Measurements from ENCODE around the gene CCR7.

CCR7 gene

GRCh38 chr17:40600486-40601046, 35.3 kb upstream of the CCR7 start:
- no peak overlapping the region for H2AFZ ChIP-seq (ENCODE audit: low read length)
- no peaks in the 10 kb centered on the region for H3K27me3 ChIP-seq (replicated peaks; ENCODE audit: insufficient read depth, low read length)
- no peak overlapping the region for H3K27ac ChIP-seq (ENCODE audit: low read length)

GRCh38 chr17:40599468-40599763, 34.1 kb upstream of the CCR7 start:
- DNase-seq, result no peak
- Histone ChIP-seq H3K27ac (ENCODE audit: low read length) (peak overlapping the region; percentile 46; the same call in 1 of the 2 replicates), H3K79me2 (ENCODE audit: low read length) (no peaks in the 10 kb centered on the region), H3K4me1 (ENCODE audit: low read length) (peaks cover 18% of the 10 kb centered on the region), H2AFZ (ENCODE audit: low read length) (peak overlapping the region; percentile 45; the same call in 1 of the 2 replicates), H3K4me2 (ENCODE audit: low read depth, low read length) (no peak overlapping the region), H3K27me3 (replicated peaks; ENCODE audit: insufficient read depth, low read length) (no peaks in the 10 kb centered on the region), H3F3A (ENCODE audit: insufficient read depth, low read length) (0 out of 2 replicates have a peak, but pooled peaks cover 9% of the 10 kb centered on the region), H4K20me1 (ENCODE audit: insufficient read depth, low read length) (no peaks in the 10 kb centered on the region), H3K36me3 (replicated peaks; ENCODE audit: insufficient read depth, low read length) (no peaks in the 10 kb centered on the region), H3K4me3 (ENCODE audit: low read length) (no peak overlapping the region), H3K9ac (ENCODE audit: low read length) (no peak overlapping the region), H3K9me2 (replicated peaks; ENCODE audit: insufficient read depth, low read length) (no peaks in the 10 kb centered on the region), H3K9me3 (replicated peaks; ENCODE audit: insufficient read depth, low read length) (no peaks in the 10 kb centered on the region)
- TF ChIP-seq CTCF (IDR thresholded peaks at IDR 0.05; ENCODE audit: low read length), result no peak
- no peak for TF ChIP-seq EZH2phosphoT487 (IDR thresholded peaks at IDR 0.05; ENCODE audit: low read length)
- TF ChIP-seq EZH2 (optimal IDR thresholded peaks at IDR 0.05; ENCODE audit: low read depth, low read length), result no peak

More at GRCh38 chr17:40600486-40601046, 35.3 kb upstream of the CCR7 start:
- no peak overlapping the region for H3K4me2 ChIP-seq (ENCODE audit: low read depth, low read length)
- H3K9me3 ChIP-seq (replicated peaks; ENCODE audit: insufficient read depth, low read length), result no peaks in the 10 kb centered on the region
- H3K36me3 ChIP-seq (replicated peaks; ENCODE audit: insufficient read depth, low read length), result no peaks in the 10 kb centered on the region
- H3K4me3 ChIP-seq (ENCODE audit: low read length), result no peak overlapping the region
- DNase-seq, result no peak
- no peak overlapping the region for H3K9ac ChIP-seq (ENCODE audit: low read length)
- no peaks in the 10 kb centered on the region for H3K79me2 ChIP-seq (ENCODE audit: low read length)
- peaks cover 18% of the 10 kb centered on the region for H3K4me1 ChIP-seq (ENCODE audit: low read length)
- no peaks in the 10 kb centered on the region for H3K9me2 ChIP-seq (replicated peaks; ENCODE audit: insufficient read depth, low read length)
- H4K20me1 ChIP-seq (ENCODE audit: insufficient read depth, low read length), result no peaks in the 10 kb centered on the region
- TF ChIP-seq CTCF (IDR thresholded peaks at IDR 0.05; ENCODE audit: low read length) (no peak), EZH2 (optimal IDR thresholded peaks at IDR 0.05; ENCODE audit: low read depth, low read length) (no peak), EZH2phosphoT487 (IDR thresholded peaks at IDR 0.05; ENCODE audit: low read length) (no peak)
- 0 out of 2 replicates have a peak, but pooled peaks cover 9% of the 10 kb centered on the region for H3F3A ChIP-seq (ENCODE audit: insufficient read depth, low read length)

- no peaks in the 10 kb centered on the region for H3K27me3 ChIP-seq (replicated peaks; ENCODE audit: insufficient read depth, low read length)
- no peaks in the 10 kb centered on the region for H3K79me2 ChIP-seq (ENCODE audit: low read length)
- H3K9me2 ChIP-seq (replicated peaks; ENCODE audit: insufficient read depth, low read length), result no peaks in the 10 kb centered on the region
- H3K27ac ChIP-seq (ENCODE audit: low read length), result peak overlapping the region; percentile 46; the same call in 1 of the 2 replicates
- DNase-seq, result peak; percentile 38
- peak overlapping the region; percentile 52 for H3K4me2 ChIP-seq (ENCODE audit: low read depth, low read length)
- H3K4me1 ChIP-seq (ENCODE audit: low read length), result peaks cover 18% of the 10 kb centered on the region
- H3F3A ChIP-seq (ENCODE audit: insufficient read depth, low read length), result 0 out of 2 replicates have a peak, but pooled peaks cover 9% of the 10 kb centered on the region
- H3K9ac ChIP-seq (ENCODE audit: low read length), result peak overlapping the region; percentile 8; the same call in 1 of the 2 replicates
- TF ChIP-seq EZH2 (optimal IDR thresholded peaks at IDR 0.05; ENCODE audit: low read depth, low read length) (no peak), CTCF (IDR thresholded peaks at IDR 0.05; ENCODE audit: low read length) (no peak), EZH2phosphoT487 (IDR thresholded peaks at IDR 0.05; ENCODE audit: low read length) (no peak)
- H3K9me3 ChIP-seq (replicated peaks; ENCODE audit: insufficient read depth, low read length), result no peaks in the 10 kb centered on the region
- H4K20me1 ChIP-seq (ENCODE audit: insufficient read depth, low read length), result no peaks in the 10 kb centered on the region
- H3K36me3 ChIP-seq (replicated peaks; ENCODE audit: insufficient read depth, low read length), result no peaks in the 10 kb centered on the region
- H2AFZ ChIP-seq (ENCODE audit: low read length), result peak overlapping the region; percentile 45
- peak overlapping the region; percentile 15; the same call in 1 of the 2 replicates for H3K4me3 ChIP-seq (ENCODE audit: low read length)
These were observed 33.6 kb upstream of the CCR7 start for GRCh38 chr17:40598619-40599467.
